Embryonic facial prominence (tissue), 1 donor: Measurements from ENCODE around the gene NUDT3.
A peak's percentile ranks its signal among the peaks of the same experiment; 100 is the strongest.
"Not testable (repeated sequence)": the region's sequence is repeated elsewhere in the genome, so short reads cannot be mapped to it uniquely, and the experiment has no call there.

Experiments
- DNase-seq: peaks from one replicate; pipeline ENCODE4 v3.0.0-alpha.2; 2016; ENCODE audit errors: extremely low spot score

NUDT3 gene

GRCh38 chr6:34392497-34393190 lies at the start of gene NUDT3:
Gene NUDT3, minus strand, starts transcription at chr6:34392669. Its CDS starts 307 bp downstream, at chr6:34392362.
- peak; percentile 94 for DNase-seq

- no peak for DNase-seq
Measured at GRCh38 chr6:34441526-34441925, 49.1 kb upstream of the NUDT3 start.

GRCh38 chr6:34439442-34439841 lies 47.0 kb upstream of the NUDT3 start:
- no peak for DNase-seq

- DNase-seq = no peak
Measured at GRCh38 chr6:34438705-34439104, 46.2 kb upstream of the NUDT3 start.

- no peak for DNase-seq
Measured at GRCh38 chr6:34437644-34437970, 45.1 kb upstream of the NUDT3 start.

- DNase-seq = no peak
Measured at GRCh38 chr6:34436803-34437643, 44.6 kb upstream of the NUDT3 start.

GRCh38 chr6:34435916-34436315 lies 43.4 kb upstream of the NUDT3 start:
- no peak for DNase-seq

- peak; percentile 89 for DNase-seq
Measured at GRCh38 chr6:34425498-34426410, 33.3 kb upstream of the NUDT3 start, which contains the start of gene RPS10. Gene RPS10, minus strand, starts transcription at chr6:34426069. Its CDS starts 848 bp downstream, at chr6:34425221.

- no peak for DNase-seq
Measured at GRCh38 chr6:34425132-34425497, 32.6 kb upstream of the NUDT3 start.

GRCh38 chr6:34424200-34425131 lies 32.0 kb upstream of the NUDT3 start:
- DNase-seq = no peak

GRCh38 chr6:34423254-34423653 lies 30.8 kb upstream of the NUDT3 start:
- DNase-seq = no peak

GRCh38 chr6:34418367-34418766 lies 25.9 kb upstream of the NUDT3 start:
- DNase-seq = no peak

GRCh38 chr6:34416877-34417371 lies 24.5 kb upstream of the NUDT3 start:
- no peak for DNase-seq

GRCh38 chr6:34414999-34415858 lies 22.8 kb upstream of the NUDT3 start:
- DNase-seq = no peak

GRCh38 chr6:34412643-34413214 lies 20.3 kb upstream of the NUDT3 start:
- no peak for DNase-seq

- DNase-seq = no peak
Measured at GRCh38 chr6:34412016-34412415, 19.5 kb upstream of the NUDT3 start.

GRCh38 chr6:34407915-34408314 lies 15.4 kb upstream of the NUDT3 start:
- not testable (repeated sequence) for DNase-seq

- no peak for DNase-seq
Measured at GRCh38 chr6:34396518-34396917, 4.0 kb upstream of the NUDT3 start.

- DNase-seq = no peak
Measured at GRCh38 chr6:34393966-34394305, 1.5 kb upstream of the NUDT3 start.
